IMR-90 (cell line): ENCODE results near the gene TMEM184B. TPM values are rescaled to one million over a fixed set of nuclear protein-coding genes. Genes with fewer than 3 reads are reported as not detected.

Experiments used
- ATAC-seq: fragments of 200-7000 bp; cut with Tn5 transposase; 2 replicates; pipeline ENCODE4 v1.9.1; 2020; ENCODE audit warnings: low read depth, mild to moderate bottlenecking, moderate library complexity
- BruUV-seq: library from RNA; stranded (reverse); fragments of 400-500 nt; replicated peaks from 2 replicates; lab custom pipeline; 2021; lab: Mats Ljungman, UMichigan
- CTCF ChIA-PET: fragments of 300-600 bp; formaldehyde crosslinking; extraction: SDS; loops from one replicate; lab custom pipeline; 2021; ENCODE audit warnings: antibody characterized with exemption; lab: Yijun Ruan, JAX
- POLR2A ChIA-PET: fragments of 300-600 bp; sonication (Branson Sonifier 250); formaldehyde crosslinking; loops from one replicate; lab custom pipeline; 2022; ENCODE audit warnings: antibody characterized with exemption; ENCODE audit not compliant: unreplicated experiment; lab: Charles Lee
- DNase-seq: peaks from one replicate; pipeline ENCODE4 v3.0.0; 2013
- H2AFZ ChIP-seq: replicated peaks from 2 replicates; pipeline ENCODE3; 2013; ENCODE audit warnings: low read length, mild to moderate bottlenecking; ENCODE audit not compliant: poor library complexity
- H2AK5ac ChIP-seq: 2 replicates; pipeline ENCODE4 v1.6.1; 2013; ENCODE audit warnings: low read depth, low read length, inconsistent platforms
- H2AK9ac ChIP-seq: replicated peaks from 2 replicates; pipeline ENCODE3; 2013; ENCODE audit warnings: mild to moderate bottlenecking, low read depth, low read length, moderate library complexity; ENCODE audit not compliant: poor library complexity
- H2BK120ac ChIP-seq: 2 replicates; pipeline ENCODE4 v1.6.1; 2013; ENCODE audit warnings: low read depth, low read length, inconsistent platforms
- H2BK15ac ChIP-seq: 3 replicates; pipeline ENCODE4 v1.6.1; 2013; ENCODE audit warnings: low read depth, low read length, inconsistent platforms
- H2BK20ac ChIP-seq: 2 replicates; pipeline ENCODE4 v1.6.1; 2013; ENCODE audit warnings: low read depth, mild to moderate bottlenecking, inconsistent platforms, low read length, moderate library complexity
- H2BK5ac ChIP-seq: 2 replicates; pipeline ENCODE4 v1.6.1; 2013; ENCODE audit warnings: mild to moderate bottlenecking, low read depth, low read length, inconsistent platforms; ENCODE audit not compliant: poor library complexity, severe bottlenecking
- H3K14ac ChIP-seq: replicated peaks from 2 replicates; pipeline ENCODE4 v1.6.1; 2013; ENCODE audit warnings: low read depth, low read length, inconsistent platforms
- H3K18ac ChIP-seq: 2 replicates; pipeline ENCODE4 v1.6.1; 2013; ENCODE audit warnings: low read depth, low read length, control low read depth
- H3K23ac ChIP-seq: 2 replicates; pipeline ENCODE4 v1.6.1; 2013; ENCODE audit warnings: low read depth, low read length, inconsistent platforms
- H3K27ac ChIP-seq: 2 replicates; pipeline ENCODE4 v1.5.1; 2013; ENCODE audit warnings: mild to moderate bottlenecking, control low read depth, low read length; ENCODE audit not compliant: insufficient read depth
- H3K27me3 ChIP-seq: 2 replicates; pipeline ENCODE4 v1.6.1; 2013; ENCODE audit warnings: low read length; ENCODE audit not compliant: control insufficient read depth, insufficient read depth
- H3K36me3 ChIP-seq: 2 replicates; pipeline ENCODE4 v1.6.1; 2013; ENCODE audit warnings: low read length, mixed read lengths; ENCODE audit not compliant: control insufficient read depth, insufficient read depth
- H3K4ac ChIP-seq: 2 replicates; pipeline ENCODE4 v1.6.1; 2013; ENCODE audit warnings: low read depth, low read length, inconsistent platforms
- H3K4me1 ChIP-seq: 2 replicates; pipeline ENCODE4 v1.6.1; 2013; ENCODE audit warnings: low read length, mixed read lengths; ENCODE audit not compliant: control insufficient read depth, insufficient read depth
- H3K4me2 ChIP-seq: 2 replicates; pipeline ENCODE4 v1.6.1; 2013; ENCODE audit warnings: low read depth, mild to moderate bottlenecking, control low read depth, low read length, moderate library complexity
- H3K4me3 ChIP-seq: 2 replicates; pipeline ENCODE4 v1.5.1; 2013; ENCODE audit warnings: low read depth, mild to moderate bottlenecking, control low read depth, low read length, moderate library complexity; ENCODE audit not compliant: insufficient read depth
- H3K56ac ChIP-seq: 2 replicates; pipeline ENCODE4 v1.6.1; 2013; ENCODE audit warnings: low read length, inconsistent platforms; ENCODE audit not compliant: insufficient read depth; ENCODE audit errors: extremely low read depth
- H3K79me1 ChIP-seq, 2 experiments: 2 replicates each; pipeline ENCODE4 v1.6.1; 2013; ENCODE audit warnings: low read length in 2 of 2, inconsistent platforms in 1 of 2, low read depth in 1 of 2
- H3K9ac ChIP-seq: 2 replicates; pipeline ENCODE4 v1.6.1; 2013; ENCODE audit warnings: low read depth, low read length, control low read depth
- H3K9me1 ChIP-seq: 2 replicates; pipeline ENCODE4 v1.6.1; 2013; ENCODE audit warnings: low read length, inconsistent platforms; ENCODE audit not compliant: insufficient read depth
- H3K9me3 ChIP-seq: 2 replicates; pipeline ENCODE4 v1.6.1; 2013; ENCODE audit warnings: low read length; ENCODE audit not compliant: control insufficient read depth, insufficient read depth
- H4K20me1 ChIP-seq: 2 replicates; pipeline ENCODE4 v1.6.1; 2013; ENCODE audit warnings: low read length, inconsistent platforms; ENCODE audit not compliant: insufficient read depth
- H4K5ac ChIP-seq: 2 replicates; pipeline ENCODE4 v1.6.1; 2013; ENCODE audit warnings: mild to moderate bottlenecking, low read depth, low read length, control low read depth
- H4K8ac ChIP-seq, 2 experiments: 2 replicates each; pipeline ENCODE4 v1.6.1; 2013; ENCODE audit warnings: low read depth in 2 of 2, low read length in 2 of 2, control low read depth in 1 of 2, inconsistent platforms in 1 of 2
- H4K91ac ChIP-seq: 2 replicates; pipeline ENCODE4 v1.6.1; 2013; ENCODE audit warnings: low read depth, low read length, inconsistent platforms; ENCODE audit not compliant: insufficient read depth
- BHLHE40 ChIP-seq: fragments of 150-350 bp; IDR thresholded peaks from 2 replicates; pipeline ENCODE4 v1.6.1; 2016; ENCODE audit warnings: mild to moderate bottlenecking, low read depth, low read length
- CEBPB ChIP-seq: IDR thresholded peaks from 2 replicates; pipeline ENCODE4 v1.6.1; 2012; ENCODE audit warnings: low read depth, low read length, improper control_type of control experiment
- CHD1 ChIP-seq: IDR thresholded peaks from 2 replicates; pipeline ENCODE4 v1.6.1; 2012; ENCODE audit warnings: low read depth, low read length, improper control_type of control experiment
- FOS ChIP-seq: fragments of 150-350 bp; IDR thresholded peaks from 2 replicates; pipeline ENCODE4 v1.6.1; 2016; ENCODE audit warnings: low read depth, low read length
- MAFK ChIP-seq: IDR thresholded peaks from 2 replicates; pipeline ENCODE4 v1.6.1; 2012; ENCODE audit warnings: low read depth, low read length, improper control_type of control experiment
- MXI1 ChIP-seq: IDR thresholded peaks from 2 replicates; pipeline ENCODE4 v1.6.1; 2012; ENCODE audit warnings: low read depth, mild to moderate bottlenecking, low read length, moderate library complexity, borderline replicate concordance
- NFE2L2 ChIP-seq: fragments of 150-350 bp; IDR thresholded peaks from 2 replicates; pipeline ENCODE4 v1.6.1; 2016; ENCODE audit warnings: low read depth, mild to moderate bottlenecking, low read length
- POLR2A ChIP-seq: IDR thresholded peaks from 2 replicates; pipeline ENCODE4 v1.6.1; 2012; ENCODE audit warnings: mild to moderate bottlenecking, low read depth, low read length
- RAD21 ChIP-seq: IDR thresholded peaks from 2 replicates; pipeline ENCODE4 v1.6.1; 2012; ENCODE audit warnings: low read length, improper control_type of control experiment
- RCOR1 ChIP-seq: IDR thresholded peaks from 2 replicates; pipeline ENCODE4 v1.6.1; 2012; ENCODE audit warnings: mild to moderate bottlenecking, low read length, improper control_type of control experiment; ENCODE audit not compliant: insufficient replicate concordance
- RFX5 ChIP-seq: IDR thresholded peaks from 2 replicates; pipeline ENCODE4 v1.8.0; 2012; ENCODE audit warnings: low read depth, mild to moderate bottlenecking, low read length, moderate library complexity
- WGBS, 2 experiments: methylation state at CpG; one replicate each; pipeline versions ENCODE4 v1.1.5 to v1.1.7; 2013; ENCODE audit warnings: missing lambda C conversion rate in 2 of 2; ENCODE audit not compliant: insufficient read length in 1 of 2; ENCODE audit errors: extremely low coverage in 2 of 2; 5-methylcytosine and 5-hydroxymethylcytosine counted together
- dilution Hi-C: fragments of 300-500 bp; cut with HindIII; formaldehyde crosslinking; loops from one replicate; pipeline ENCODE4 v1.14.3; 2018; ENCODE audit warnings: low sequenced_read_pairs; ENCODE audit not compliant: unreplicated experiment
- in situ Hi-C: fragments of 300-500 bp; cut with MboI; formaldehyde crosslinking; loops from 3 replicates; pipeline ENCODE4 v1.14.3; 2019; ENCODE audit warnings: low sequenced_read_pairs, inconsistent platforms, mixed read lengths
- intact Hi-C: fragments of 100-400 bp; cut with micrococcal nuclease; formaldehyde crosslinking; loops from 2 replicates; pipeline ENCODE4 v1.10.0; 2022
- polyA plus RNA-seq, 3 experiments: library from polyadenylated mRNA; depleted of rRNA; stranded (reverse); fragments of >200 nt; gene quantifications; 2 replicates each; pipeline ENCODE4 v1.2.3, GENCODE V29; 2012; ENCODE audit warnings: low replicate concordance in 1 of 3
- total RNA-seq: library from RNA; depleted of rRNA; stranded (reverse); fragments of >200 nt; gene quantifications from 2 replicates; pipeline ENCODE4 v1.2.3, GENCODE V29; 2012
- TF ChIP-seq, protein P1 (sequence below): conservative IDR thresholded peaks from 2 replicates; pipeline ENCODE4 v1.5.1; 2012; ENCODE audit warnings: mild to moderate bottlenecking, low read depth, low read length, improper control_type of control experiment
- TF ChIP-seq, protein P2 (sequence below): fragments of 150-350 bp; IDR thresholded peaks from 2 replicates; pipeline ENCODE4 v1.6.1; 2017; ENCODE audit warnings: mild to moderate bottlenecking, antibody characterized with exemption, low read length, low read depth
- TF ChIP-seq, protein P3 (sequence below): fragments of 150-350 bp; IDR thresholded peaks from 2 replicates; pipeline ENCODE4 v1.6.1; 2016; ENCODE audit warnings: low read depth, mild to moderate bottlenecking, low read length, moderate library complexity, borderline replicate concordance

Gene TMEM184B
- total and polyA plus RNA-seq, 2 of the 4 experiments (the other 2 are of a cell fraction), result 9.1 to 81.1 TPM

DNA sequence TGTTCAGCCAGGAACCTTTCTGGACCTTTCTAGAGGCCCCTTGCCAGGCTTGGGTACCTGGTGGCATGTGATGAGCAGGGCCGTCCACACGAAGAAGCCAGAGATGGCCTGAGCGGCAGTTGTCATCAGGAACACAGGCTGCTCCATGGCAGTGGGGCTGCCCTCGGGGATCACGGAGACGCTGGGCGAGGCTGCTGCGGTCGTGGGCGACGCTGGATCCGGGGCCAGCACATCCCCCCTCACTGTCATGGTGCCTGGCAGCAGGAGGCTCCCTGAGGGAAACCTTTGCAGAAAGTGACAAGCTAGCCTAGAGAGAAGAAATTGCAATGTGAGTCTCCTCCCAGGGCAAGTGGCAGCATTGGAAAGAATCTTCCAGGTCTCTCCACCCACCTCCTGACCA lies 25.1 kb downstream of the TMEM184B start:
- BruUV-seq, result no TSS peak
- Histone ChIP-seq H3K56ac (no peak overlapping the region), H3K14ac (no peak overlapping the region), H3K4me1 (peaks cover 21% of the 10 kb centered on the region), H3K27me3 (no peaks in the 10 kb centered on the region), H3K4me3 (no peak overlapping the region), H3K4me2 (no peak overlapping the region), H3K9me1 (peaks cover 30% of the 10 kb centered on the region), H2BK20ac (no peak overlapping the region), H2AK5ac (no peak overlapping the region), H2BK15ac (no peak overlapping the region), H3K79me1 (peaks cover 37 to 93% of the 10 kb centered on the region in 2 experiments), H3K23ac (no peak overlapping the region), H3K4ac (no peak overlapping the region), H3K27ac (no peak overlapping the region), H2AFZ (no peak overlapping the region), H3K36me3 (peaks cover 34% of the 10 kb centered on the region), H4K5ac (no peak overlapping the region), H3K9ac (no peak overlapping the region), H2BK120ac (no peak overlapping the region), H2BK5ac (no peak overlapping the region), H3K18ac (no peak overlapping the region), H4K8ac (no peak overlapping the region), H4K20me1 (peaks cover 55% of the 10 kb centered on the region), H2AK9ac (no peak overlapping the region), H4K91ac (no peak overlapping the region), H3K9me3 (0 out of 2 replicates have a peak, but pooled peaks cover 3% of the 10 kb centered on the region)
- intact Hi-C loops, result no loop called here
- ChIA-PET POLR2A (no interaction called here), CTCF (no interaction called here)
- dilution Hi-C loops, result no loop called here
- TF ChIP-seq, protein P1, sequence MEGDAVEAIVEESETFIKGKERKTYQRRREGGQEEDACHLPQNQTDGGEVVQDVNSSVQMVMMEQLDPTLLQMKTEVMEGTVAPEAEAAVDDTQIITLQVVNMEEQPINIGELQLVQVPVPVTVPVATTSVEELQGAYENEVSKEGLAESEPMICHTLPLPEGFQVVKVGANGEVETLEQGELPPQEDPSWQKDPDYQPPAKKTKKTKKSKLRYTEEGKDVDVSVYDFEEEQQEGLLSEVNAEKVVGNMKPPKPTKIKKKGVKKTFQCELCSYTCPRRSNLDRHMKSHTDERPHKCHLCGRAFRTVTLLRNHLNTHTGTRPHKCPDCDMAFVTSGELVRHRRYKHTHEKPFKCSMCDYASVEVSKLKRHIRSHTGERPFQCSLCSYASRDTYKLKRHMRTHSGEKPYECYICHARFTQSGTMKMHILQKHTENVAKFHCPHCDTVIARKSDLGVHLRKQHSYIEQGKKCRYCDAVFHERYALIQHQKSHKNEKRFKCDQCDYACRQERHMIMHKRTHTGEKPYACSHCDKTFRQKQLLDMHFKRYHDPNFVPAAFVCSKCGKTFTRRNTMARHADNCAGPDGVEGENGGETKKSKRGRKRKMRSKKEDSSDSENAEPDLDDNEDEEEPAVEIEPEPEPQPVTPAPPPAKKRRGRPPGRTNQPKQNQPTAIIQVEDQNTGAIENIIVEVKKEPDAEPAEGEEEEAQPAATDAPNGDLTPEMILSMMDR, result no peak
- no peak for TF ChIP-seq BHLHE40
- no peak for TF ChIP-seq CEBPB
- TF ChIP-seq, protein P2, sequence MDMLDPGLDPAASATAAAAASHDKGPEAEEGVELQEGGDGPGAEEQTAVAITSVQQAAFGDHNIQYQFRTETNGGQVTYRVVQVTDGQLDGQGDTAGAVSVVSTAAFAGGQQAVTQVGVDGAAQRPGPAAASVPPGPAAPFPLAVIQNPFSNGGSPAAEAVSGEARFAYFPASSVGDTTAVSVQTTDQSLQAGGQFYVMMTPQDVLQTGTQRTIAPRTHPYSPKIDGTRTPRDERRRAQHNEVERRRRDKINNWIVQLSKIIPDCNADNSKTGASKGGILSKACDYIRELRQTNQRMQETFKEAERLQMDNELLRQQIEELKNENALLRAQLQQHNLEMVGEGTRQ, result no peak
- TF ChIP-seq FOS, result no peak
- no peak for TF ChIP-seq MAFK
- TF ChIP-seq POLR2A, result no peak
- TF ChIP-seq, protein P3, sequence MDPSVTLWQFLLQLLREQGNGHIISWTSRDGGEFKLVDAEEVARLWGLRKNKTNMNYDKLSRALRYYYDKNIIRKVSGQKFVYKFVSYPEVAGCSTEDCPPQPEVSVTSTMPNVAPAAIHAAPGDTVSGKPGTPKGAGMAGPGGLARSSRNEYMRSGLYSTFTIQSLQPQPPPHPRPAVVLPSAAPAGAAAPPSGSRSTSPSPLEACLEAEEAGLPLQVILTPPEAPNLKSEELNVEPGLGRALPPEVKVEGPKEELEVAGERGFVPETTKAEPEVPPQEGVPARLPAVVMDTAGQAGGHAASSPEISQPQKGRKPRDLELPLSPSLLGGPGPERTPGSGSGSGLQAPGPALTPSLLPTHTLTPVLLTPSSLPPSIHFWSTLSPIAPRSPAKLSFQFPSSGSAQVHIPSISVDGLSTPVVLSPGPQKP, result no peak
- no peak for TF ChIP-seq NFE2L2
- no peak for TF ChIP-seq RAD21
- no peak for TF ChIP-seq CHD1
- TF ChIP-seq MXI1, result no peak
- no peak for TF ChIP-seq RCOR1
- TF ChIP-seq RFX5, result no peak
- DNase-seq, result no peak
- ATAC-seq, result no peak
- WGBS, 2 experiments, result 96% methylated on average over 7 of the region's 12 CpGs; no CpG with 5 or more reads in 1 of the 2 experiments
- in situ Hi-C loops, result no loop called here
